HepG2 (cell line): ENCODE data around the gene KDM4F. TPM values are rescaled to one million over a fixed set of nuclear protein-coding genes. Genes with fewer than 3 reads are reported as not detected.

Experiments
- BHLHE40 ChIP-seq: IDR thresholded peaks from 2 replicates; pipeline ENCODE4 v1.6.1; 2011; ENCODE audit warnings: low read length, improper control_type of control experiment
- HOXA3 ChIP-seq: sonication (generic); formaldehyde crosslinking; IDR thresholded peaks from 2 replicates; pipeline ENCODE4 v1.5.0; 2020; ENCODE audit warnings: missing genetic modification reagents
- MTA3 ChIP-seq: sonication (generic); formaldehyde crosslinking; IDR thresholded peaks from 2 replicates; pipeline ENCODE4 v1.4.0; 2020; ENCODE audit warnings: missing genetic modification reagents
- RAD51 ChIP-seq: fragments of 450-650 bp; IDR thresholded peaks from 2 replicates; pipeline ENCODE4 v1.6.1; 2016; ENCODE audit warnings: borderline replicate concordance
- RBAK ChIP-seq: sonication (generic); formaldehyde crosslinking; IDR thresholded peaks from 2 replicates; pipeline ENCODE4 v1.5.1; 2020; ENCODE audit warnings: mild to moderate bottlenecking, missing genetic modification reagents
- TCF7 ChIP-seq: sonication (generic); IDR thresholded peaks from 2 replicates; pipeline ENCODE4 v1.6.1; 2016; ENCODE audit warnings: antibody characterized with exemption, low read depth
- ZC3H4 ChIP-seq: sonication (generic); formaldehyde crosslinking; IDR thresholded peaks from 2 replicates; pipeline ENCODE4 v1.4.0; 2020; ENCODE audit warnings: missing genetic modification reagents, borderline replicate concordance
- ZFP62 ChIP-seq: sonication (generic); formaldehyde crosslinking; IDR thresholded peaks from 2 replicates; pipeline ENCODE4 v1.4.0; 2020; ENCODE audit warnings: missing genetic modification reagents
- ZNF263 ChIP-seq: sonication (generic); formaldehyde crosslinking; IDR thresholded peaks from 2 replicates; pipeline ENCODE4 v1.4.0; 2020; ENCODE audit warnings: missing genetic modification reagents
- ZNF703 ChIP-seq: sonication (generic); formaldehyde crosslinking; IDR thresholded peaks from 2 replicates; pipeline ENCODE4 v1.5.1; 2020; ENCODE audit warnings: missing genetic modification reagents, mild to moderate bottlenecking, moderate library complexity, borderline replicate concordance
- ZNF709 ChIP-seq: sonication (generic); formaldehyde crosslinking; IDR thresholded peaks from 2 replicates; pipeline ENCODE4 v1.5.0; 2020; ENCODE audit warnings: mild to moderate bottlenecking, missing genetic modification reagents
- ZNF777 ChIP-seq: sonication (generic); formaldehyde crosslinking; IDR thresholded peaks from 2 replicates; pipeline ENCODE4 v1.4.0; 2020; ENCODE audit warnings: missing genetic modification reagents
- polyA plus RNA-seq, 8 experiments: library from polyadenylated mRNA; depleted of rRNA in 3 of 8; stranded (reverse) in 7 of 8; unstranded in 1 of 8; fragments of >200 nt; fragmentation: Illumina TruSeq in 4 of 8; extraction: Trizol in 4 of 8; gene quantifications; 2 replicates each; pipeline versions ENCODE4 v1.2.1 to v1.2.3, GENCODE V29; 2011 to 2016; ENCODE audit warnings: low read depth in 4 of 8, missing spikeins in 1 of 8, mixed read lengths in 1 of 8; ENCODE audit not compliant: insufficient read depth in 1 of 8
- total RNA-seq, 5 experiments: library from RNA; depleted of rRNA; stranded (reverse); fragments of >200 nt; fragmentation: Illumina TruSeq; extraction: Trizol; gene quantifications; 2 replicates each; pipeline ENCODE4 v1.2.3, GENCODE V29; 2016; ENCODE audit warnings: low read depth in 1 of 5
- TF ChIP-seq, protein P1 (sequence below): IDR thresholded peaks from 2 replicates; pipeline ENCODE4 v1.6.1; 2016; ENCODE audit warnings: low read depth, control low read depth
- TF ChIP-seq, protein P2 (sequence below): sonication (generic); formaldehyde crosslinking; IDR thresholded peaks from 2 replicates; pipeline ENCODE4 v1.9.0; 2022; ENCODE audit warnings: missing genetic modification reagents, mild to moderate bottlenecking, borderline replicate concordance
- TF ChIP-seq, protein P3 (sequence below): sonication (generic); formaldehyde crosslinking; IDR thresholded peaks from 2 replicates; pipeline ENCODE4; 2020; ENCODE audit warnings: missing genetic modification reagents, mild to moderate bottlenecking, borderline replicate concordance
- TF ChIP-seq, protein P4 (sequence below): sonication (generic); formaldehyde crosslinking; IDR thresholded peaks from 2 replicates; pipeline ENCODE4 v1.8.1; 2023; ENCODE audit warnings: mild to moderate bottlenecking, missing genetic modification reagents, borderline replicate concordance
- TF ChIP-seq, protein P5 (sequence below): sonication (generic); formaldehyde crosslinking; conservative IDR thresholded peaks from 2 replicates; pipeline ENCODE4 v1.4.0; 2020; ENCODE audit warnings: missing genetic modification reagents
- TF ChIP-seq, protein P6 (sequence below): sonication (generic); formaldehyde crosslinking; IDR thresholded peaks from 2 replicates; pipeline ENCODE4 v1.5.0; 2020; ENCODE audit warnings: mild to moderate bottlenecking, low read depth, missing genetic modification reagents, borderline replicate concordance

Gene KDM4F
- total and polyA plus RNA-seq, 2 of the 13 experiments (the other 11 are each of a cell fraction or from before 2014, with no cell fraction given), result not detected

DNA sequence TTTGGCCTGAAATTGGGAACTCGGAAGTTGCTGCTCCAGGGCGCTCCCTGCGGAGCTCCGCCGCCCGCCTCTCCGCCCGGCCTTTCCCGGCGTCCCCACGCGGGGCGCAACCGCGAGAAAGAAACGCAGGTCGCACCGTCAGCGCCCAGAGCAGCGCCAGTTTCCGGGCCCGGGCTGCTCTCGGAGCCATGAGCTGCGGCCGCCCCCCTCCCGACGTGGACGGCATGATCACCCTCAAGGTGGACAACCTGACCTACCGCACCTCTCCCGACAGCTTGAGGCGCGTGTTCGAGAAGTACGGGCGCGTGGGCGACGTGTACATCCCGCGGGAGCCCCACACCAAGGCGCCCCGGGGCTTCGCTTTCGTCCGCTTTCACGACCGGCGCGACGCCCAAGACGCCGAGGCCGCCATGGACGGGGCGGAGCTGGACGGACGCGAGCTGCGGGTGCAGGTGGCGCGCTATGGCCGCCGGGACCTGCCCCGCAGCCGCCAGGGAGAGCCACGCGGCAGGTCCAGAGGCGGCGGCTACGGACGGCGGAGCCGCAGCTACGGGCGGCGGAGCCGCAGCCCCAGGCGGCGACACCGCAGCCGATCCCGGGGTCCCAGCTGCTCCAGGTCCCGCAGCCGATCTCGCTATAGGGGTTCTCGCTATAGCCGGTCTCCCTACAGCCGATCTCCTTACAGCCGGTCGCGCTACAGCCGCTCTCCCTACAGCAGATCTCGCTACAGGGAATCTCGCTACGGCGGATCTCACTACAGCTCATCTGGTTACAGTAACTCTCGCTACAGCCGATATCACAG is 18.0 kb downstream of the KDM4F start (continued):
- TF ChIP-seq TCF7 (no peak), RBAK (CRISPR knock-in tag) (no peak), ZC3H4 (CRISPR knock-in tag) (0 out of 2 replicates have a peak, but pooled peaks have one; percentile 37), RAD51 (no peak), ZNF709 (CRISPR knock-in tag) (peak; percentile 20; the same call in 1 of the 2 replicates), HOXA3 (CRISPR knock-in tag) (peak; percentile 66), ZFP62 (CRISPR knock-in tag) (no peak), ZNF703 (0 out of 2 replicates have a peak, but pooled peaks have one; percentile 78), ZNF777 (CRISPR knock-in tag) (peak; percentile 99), MTA3 (CRISPR knock-in tag) (no peak), BHLHE40 (no peak), ZNF263 (no peak)
- TF ChIP-seq, protein P1, sequence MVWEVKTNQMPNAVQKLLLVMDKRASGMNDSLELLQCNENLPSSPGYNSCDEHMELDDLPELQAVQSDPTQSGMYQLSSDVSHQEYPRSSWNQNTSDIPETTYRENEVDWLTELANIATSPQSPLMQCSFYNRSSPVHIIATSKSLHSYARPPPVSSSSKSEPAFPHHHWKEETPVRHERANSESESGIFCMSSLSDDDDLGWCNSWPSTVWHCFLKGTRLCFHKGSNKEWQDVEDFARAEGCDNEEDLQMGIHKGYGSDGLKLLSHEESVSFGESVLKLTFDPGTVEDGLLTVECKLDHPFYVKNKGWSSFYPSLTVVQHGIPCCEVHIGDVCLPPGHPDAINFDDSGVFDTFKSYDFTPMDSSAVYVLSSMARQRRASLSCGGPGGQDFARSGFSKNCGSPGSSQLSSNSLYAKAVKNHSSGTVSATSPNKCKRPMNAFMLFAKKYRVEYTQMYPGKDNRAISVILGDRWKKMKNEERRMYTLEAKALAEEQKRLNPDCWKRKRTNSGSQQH (CRISPR knock-in tag), result no peak; the same call in 1 of the 2 replicates
- TF ChIP-seq, protein P2, sequence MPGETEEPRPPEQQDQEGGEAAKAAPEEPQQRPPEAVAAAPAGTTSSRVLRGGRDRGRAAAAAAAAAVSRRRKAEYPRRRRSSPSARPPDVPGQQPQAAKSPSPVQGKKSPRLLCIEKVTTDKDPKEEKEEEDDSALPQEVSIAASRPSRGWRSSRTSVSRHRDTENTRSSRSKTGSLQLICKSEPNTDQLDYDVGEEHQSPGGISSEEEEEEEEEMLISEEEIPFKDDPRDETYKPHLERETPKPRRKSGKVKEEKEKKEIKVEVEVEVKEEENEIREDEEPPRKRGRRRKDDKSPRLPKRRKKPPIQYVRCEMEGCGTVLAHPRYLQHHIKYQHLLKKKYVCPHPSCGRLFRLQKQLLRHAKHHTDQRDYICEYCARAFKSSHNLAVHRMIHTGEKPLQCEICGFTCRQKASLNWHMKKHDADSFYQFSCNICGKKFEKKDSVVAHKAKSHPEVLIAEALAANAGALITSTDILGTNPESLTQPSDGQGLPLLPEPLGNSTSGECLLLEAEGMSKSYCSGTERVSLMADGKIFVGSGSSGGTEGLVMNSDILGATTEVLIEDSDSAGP (CRISPR knock-in tag), result peak; percentile 64; the same call in 1 of the 2 replicates
- TF ChIP-seq, protein P3, sequence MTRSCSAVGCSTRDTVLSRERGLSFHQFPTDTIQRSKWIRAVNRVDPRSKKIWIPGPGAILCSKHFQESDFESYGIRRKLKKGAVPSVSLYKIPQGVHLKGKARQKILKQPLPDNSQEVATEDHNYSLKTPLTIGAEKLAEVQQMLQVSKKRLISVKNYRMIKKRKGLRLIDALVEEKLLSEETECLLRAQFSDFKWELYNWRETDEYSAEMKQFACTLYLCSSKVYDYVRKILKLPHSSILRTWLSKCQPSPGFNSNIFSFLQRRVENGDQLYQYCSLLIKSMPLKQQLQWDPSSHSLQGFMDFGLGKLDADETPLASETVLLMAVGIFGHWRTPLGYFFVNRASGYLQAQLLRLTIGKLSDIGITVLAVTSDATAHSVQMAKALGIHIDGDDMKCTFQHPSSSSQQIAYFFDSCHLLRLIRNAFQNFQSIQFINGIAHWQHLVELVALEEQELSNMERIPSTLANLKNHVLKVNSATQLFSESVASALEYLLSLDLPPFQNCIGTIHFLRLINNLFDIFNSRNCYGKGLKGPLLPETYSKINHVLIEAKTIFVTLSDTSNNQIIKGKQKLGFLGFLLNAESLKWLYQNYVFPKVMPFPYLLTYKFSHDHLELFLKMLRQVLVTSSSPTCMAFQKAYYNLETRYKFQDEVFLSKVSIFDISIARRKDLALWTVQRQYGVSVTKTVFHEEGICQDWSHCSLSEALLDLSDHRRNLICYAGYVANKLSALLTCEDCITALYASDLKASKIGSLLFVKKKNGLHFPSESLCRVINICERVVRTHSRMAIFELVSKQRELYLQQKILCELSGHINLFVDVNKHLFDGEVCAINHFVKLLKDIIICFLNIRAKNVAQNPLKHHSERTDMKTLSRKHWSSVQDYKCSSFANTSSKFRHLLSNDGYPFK, result peak; percentile 49; the same call in 1 of the 2 replicates
- TF ChIP-seq, protein P4, sequence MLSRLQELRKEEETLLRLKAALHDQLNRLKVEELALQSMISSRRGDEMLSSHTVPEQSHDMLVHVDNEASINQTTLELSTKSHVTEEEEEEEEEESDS, result no peak; the same call in 1 of the 2 replicates
- TF ChIP-seq, protein P5, sequence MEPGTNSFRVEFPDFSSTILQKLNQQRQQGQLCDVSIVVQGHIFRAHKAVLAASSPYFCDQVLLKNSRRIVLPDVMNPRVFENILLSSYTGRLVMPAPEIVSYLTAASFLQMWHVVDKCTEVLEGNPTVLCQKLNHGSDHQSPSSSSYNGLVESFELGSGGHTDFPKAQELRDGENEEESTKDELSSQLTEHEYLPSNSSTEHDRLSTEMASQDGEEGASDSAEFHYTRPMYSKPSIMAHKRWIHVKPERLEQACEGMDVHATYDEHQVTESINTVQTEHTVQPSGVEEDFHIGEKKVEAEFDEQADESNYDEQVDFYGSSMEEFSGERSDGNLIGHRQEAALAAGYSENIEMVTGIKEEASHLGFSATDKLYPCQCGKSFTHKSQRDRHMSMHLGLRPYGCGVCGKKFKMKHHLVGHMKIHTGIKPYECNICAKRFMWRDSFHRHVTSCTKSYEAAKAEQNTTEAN, result no peak
- TF ChIP-seq, protein P6, sequence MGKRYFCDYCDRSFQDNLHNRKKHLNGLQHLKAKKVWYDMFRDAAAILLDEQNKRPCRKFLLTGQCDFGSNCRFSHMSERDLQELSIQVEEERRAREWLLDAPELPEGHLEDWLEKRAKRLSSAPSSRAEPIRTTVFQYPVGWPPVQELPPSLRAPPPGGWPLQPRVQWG (CRISPR knock-in tag), result no peak
